Activated B cell treated with CpG ODN at 0.5 μM for 24 hours (primary cell): Measurements from ENCODE around the gene GPBP1L1. TPM values are rescaled to one million over a fixed set of nuclear protein-coding genes. Genes with fewer than 3 reads are reported as not detected.

Experiments used
- ATAC-seq: fragments of 200-7000 bp; cut with Tn5 transposase; one replicate; pipeline ENCODE4 v1.10.0; 2021; ENCODE audit warnings: low read depth, mild to moderate bottlenecking, moderate library complexity
- CTCF ChIA-PET: fragments of 350-600 bp; sonication (Branson Sonifier 250); formaldehyde crosslinking; loops from one replicate; lab custom pipeline; 2021; ENCODE audit warnings: antibody characterized with exemption; lab: Charles Lee
- POLR2A ChIA-PET: fragments of 350-600 bp; sonication (Branson Sonifier 250); formaldehyde crosslinking; loops from one replicate; lab custom pipeline; 2021; ENCODE audit warnings: antibody characterized with exemption; lab: Charles Lee
- DNase-seq: peaks from one replicate; pipeline ENCODE4 v3.0.0; 2022
- H3K27ac Mint-ChIP-seq: one replicate; pipeline ENCODE4 v1.8.0; 2020; ENCODE audit warnings: mixed read lengths
- H3K27me3 Mint-ChIP-seq: one replicate; pipeline ENCODE4 v1.8.0; 2021; ENCODE audit warnings: mixed read lengths
- H3K36me3 Mint-ChIP-seq: one replicate; pipeline ENCODE4 v1.8.0; 2021; ENCODE audit warnings: low read depth, mixed read lengths
- H3K4me1 Mint-ChIP-seq: one replicate; pipeline ENCODE4 v1.8.0; 2021; ENCODE audit warnings: mixed read lengths
- H3K4me3 Mint-ChIP-seq: one replicate; pipeline ENCODE4 v1.8.0; 2020; ENCODE audit warnings: mild to moderate bottlenecking, mixed read lengths
- H3K9me3 Mint-ChIP-seq: one replicate; pipeline ENCODE4 v1.8.0; 2020; ENCODE audit warnings: mixed read lengths
- intact Hi-C: fragments of 100-400 bp; cut with micrococcal nuclease; formaldehyde crosslinking; loops from one replicate; pipeline ENCODE4 v1.15.1; 2024
- total RNA-seq: library from RNA; stranded (reverse); gene quantifications from 2 replicates; pipeline ENCODE4 v1.2.3, GENCODE V29; 2022
- TF ChIP-seq, protein P1 (sequence below): fragments of 200-600 bp; IDR thresholded peaks from one replicate; pipeline ENCODE4 v1.8.0; 2022; ENCODE audit warnings: antibody characterized with exemption, mild to moderate bottlenecking

The GPBP1L1 gene
- total RNA-seq, 1 donor from 2014 or later = 138 TPM

DNA sequence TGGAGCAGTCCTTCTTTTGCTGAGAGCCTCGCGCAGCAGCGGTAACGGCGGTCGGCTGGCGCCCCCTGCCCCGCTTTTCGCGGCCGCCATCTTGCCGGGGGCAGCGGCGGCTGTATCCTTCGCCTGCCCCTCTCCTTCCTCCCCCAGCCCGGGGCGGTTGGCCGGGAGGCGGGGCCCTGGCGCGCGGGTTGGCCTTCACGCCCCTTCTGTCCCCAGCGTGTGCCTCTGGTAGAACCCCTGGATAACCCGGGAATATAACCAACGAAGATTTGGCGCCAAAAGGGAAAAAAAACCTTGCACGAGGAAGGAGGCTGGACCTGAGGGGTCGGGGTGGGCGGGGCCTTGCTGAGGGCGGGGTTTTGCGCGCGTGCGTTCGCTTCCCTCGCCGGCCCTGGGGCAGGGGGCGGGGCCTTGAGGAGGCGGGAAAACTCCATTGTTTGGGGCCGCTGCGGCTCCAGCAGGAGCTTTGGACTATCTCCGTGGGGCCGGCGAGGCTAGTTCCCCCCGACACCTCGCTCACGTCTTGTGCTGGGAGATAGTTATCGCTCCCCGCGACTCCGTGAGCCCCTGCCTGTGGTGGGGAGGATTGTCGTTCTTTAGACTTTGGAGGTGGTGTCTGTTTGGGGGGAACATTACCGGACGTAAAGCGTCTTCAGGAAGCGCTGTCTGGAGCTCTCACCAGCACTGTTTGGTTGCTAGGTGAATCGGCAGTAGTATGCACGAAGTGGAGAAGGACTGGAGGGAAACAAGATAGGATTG lies 101.8 kb downstream of the GPBP1L1 start:
- Mint-ChIP-seq H3K36me3 (peaks cover 16% of the 10 kb centered on the region), H3K4me3 (peak overlapping the region; percentile 98), H3K9me3 (no peaks in the 10 kb centered on the region), H3K27ac (peak overlapping the region; percentile 96), H3K4me1 (peaks cover 57% of the 10 kb centered on the region), H3K27me3 (no peaks in the 10 kb centered on the region)
- TF ChIP-seq, protein P1, sequence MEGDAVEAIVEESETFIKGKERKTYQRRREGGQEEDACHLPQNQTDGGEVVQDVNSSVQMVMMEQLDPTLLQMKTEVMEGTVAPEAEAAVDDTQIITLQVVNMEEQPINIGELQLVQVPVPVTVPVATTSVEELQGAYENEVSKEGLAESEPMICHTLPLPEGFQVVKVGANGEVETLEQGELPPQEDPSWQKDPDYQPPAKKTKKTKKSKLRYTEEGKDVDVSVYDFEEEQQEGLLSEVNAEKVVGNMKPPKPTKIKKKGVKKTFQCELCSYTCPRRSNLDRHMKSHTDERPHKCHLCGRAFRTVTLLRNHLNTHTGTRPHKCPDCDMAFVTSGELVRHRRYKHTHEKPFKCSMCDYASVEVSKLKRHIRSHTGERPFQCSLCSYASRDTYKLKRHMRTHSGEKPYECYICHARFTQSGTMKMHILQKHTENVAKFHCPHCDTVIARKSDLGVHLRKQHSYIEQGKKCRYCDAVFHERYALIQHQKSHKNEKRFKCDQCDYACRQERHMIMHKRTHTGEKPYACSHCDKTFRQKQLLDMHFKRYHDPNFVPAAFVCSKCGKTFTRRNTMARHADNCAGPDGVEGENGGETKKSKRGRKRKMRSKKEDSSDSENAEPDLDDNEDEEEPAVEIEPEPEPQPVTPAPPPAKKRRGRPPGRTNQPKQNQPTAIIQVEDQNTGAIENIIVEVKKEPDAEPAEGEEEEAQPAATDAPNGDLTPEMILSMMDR = no peak
- intact Hi-C loops = loop anchor here (1.0 to 10.0 kb wide), 10 partner anchors 14 to 862 kb away; partner anchors contain the start of genes BTBD19, CCDC163, DYNLT4 and IPP
- DNase-seq (peak; percentile 76), ATAC-seq (peak; percentile 35)
- POLR2A ChIA-PET = interaction anchor here (0.5 to 4.6 kb wide), 18 partner anchors 13 to 863 kb away, joined by 3 to 115 read pairs (median 18); partner anchors contain the start of genes AKR1A1, CCDC163, GPBP1L1 and HECTD3
- CTCF ChIA-PET = interaction anchor here (1.5 to 2.6 kb wide), 3 partner anchors 14 to 92 kb away, joined by 3 to 9 read pairs (median 4); no protein-coding TSS in a partner anchor

- TF ChIP-seq, protein P1 = no peak
Measured at GRCh38 chr1:45583666-45584350, 102.5 kb downstream of the GPBP1L1 start, which contains the start of gene NASP. NASP (plus strand) TSS chr1:45584041; CDS start chr1:45584147, 106 bp downstream.

GRCh38 chr1:45583264-45583665 lies 103.1 kb downstream of the GPBP1L1 start:
- ATAC-seq = peak; percentile 79
- Mint-ChIP-seq H3K27ac (peak overlapping the region; percentile 96), H3K36me3 (peaks cover 11% of the 10 kb centered on the region), H3K4me1 (peaks cover 46% of the 10 kb centered on the region), H3K27me3 (no peaks in the 10 kb centered on the region), H3K9me3 (no peaks in the 10 kb centered on the region), H3K4me3 (peak overlapping the region; percentile 98)
- intact Hi-C loops = loop anchor here (1.0 to 10.0 kb wide), 5 partner anchors 92 to 861 kb away; partner anchors contain the start of genes BTBD19, DYNLT4, PLK3 and TESK2
- ChIA-PET CTCF (interaction anchor here (1.7 to 6.1 kb wide), 3 partner anchors 13 to 91 kb away, joined by 4 to 39 read pairs (median 16); no protein-coding TSS in a partner anchor), POLR2A (interaction anchor here (0.8 to 4.6 kb wide), 27 partner anchors 10 to 909 kb away, joined by 3 to 115 read pairs (median 11); partner anchors contain the start of genes AKR1A1, ARMH1, BTBD19 and CCDC163)
- TF ChIP-seq, protein P1 = no peak
- peak; percentile 84 for DNase-seq

More at GRCh38 chr1:45583666-45584350, 102.5 kb downstream of the GPBP1L1 start, which contains the start of gene NASP:
- intact Hi-C loops = loop anchor here (1.0 to 10.0 kb wide), 12 partner anchors 13 to 862 kb away; partner anchors contain the start of genes BTBD19, CCDC163, DYNLT4 and IPP
- CTCF ChIA-PET = interaction anchor here (1.7 to 6.1 kb wide), 2 partner anchors 13 to 91 kb away, joined by 4 to 39 read pairs; no protein-coding TSS in a partner anchor
- ATAC-seq (peak; percentile 55), DNase-seq (peak; percentile 98)
- H3K9me3 Mint-ChIP-seq = no peaks in the 10 kb centered on the region
- peak within 1 kb of the TSS; percentile 98 for H3K4me3 Mint-ChIP-seq
- H3K27ac Mint-ChIP-seq = peak within 1 kb of the TSS; percentile 96
- H3K27me3 Mint-ChIP-seq = no peaks in the 10 kb centered on the region
- POLR2A ChIA-PET = interaction anchor here (0.8 to 4.6 kb wide), 29 partner anchors 10 to 910 kb away, joined by 3 to 115 read pairs (median 9); partner anchors contain the start of genes AKR1A1, ARMH1, BTBD19 and CCDC163
- H3K4me1 Mint-ChIP-seq = peaks cover 50% of the 10 kb centered on the region
- peaks cover 11% of the 10 kb centered on the region for H3K36me3 Mint-ChIP-seq

Other genes starting within 250 kb of the GPBP1L1 start
- gene TESK2, start 195.4 kb downstream of the GPBP1L1 start, total RNA-seq = 11.7 and 12.2 TPM in 2 replicates
- 1.1 TPM in 2 replicates for gene CCDC163, start 186.5 kb downstream of the GPBP1L1 start, total RNA-seq
- gene MMACHC, start 186.2 kb downstream of the GPBP1L1 start, total RNA-seq = 3.6 and 5.1 TPM in 2 replicates
- gene PRDX1, start 164.6 kb downstream of the GPBP1L1 start, total RNA-seq = 351 and 413 TPM in 2 replicates
- 215 and 218 TPM in 2 replicates for gene AKR1A1, start 135.7 kb downstream of the GPBP1L1 start, total RNA-seq
- gene NASP, start 102.5 kb downstream of the GPBP1L1 start, total RNA-seq = 197 and 204 TPM in 2 replicates
- 4.6 and 6.3 TPM in 2 replicates for gene CCDC17, start 62.5 kb downstream of the GPBP1L1 start, total RNA-seq
- 26.6 and 28.6 TPM in 2 replicates for gene TMEM69, start 1.6 kb upstream of the GPBP1L1 start, total RNA-seq
- 10.2 and 11.4 TPM in 2 replicates for gene IPP, start 64.1 kb upstream of the GPBP1L1 start, total RNA-seq
- 16.2 and 20.9 TPM in 2 replicates for gene MAST2, start 117.1 kb upstream of the GPBP1L1 start, total RNA-seq